Adrenal gland (tissue), 12 donors: ENCODE data around the gene LARP4B. TPM values are rescaled to one million over a fixed set of nuclear protein-coding genes. Genes with fewer than 3 reads are reported as not detected.
A peak's percentile ranks its signal among the peaks of the same experiment; 100 is the strongest.

ENCODE experiments used
- DNase-seq, 7 donors: peaks; one replicate each; pipeline ENCODE4 v3.0.0-alpha.2; 2019 to 2020
- H3K27ac ChIP-seq, 5 donors: fragments of 200-600 bp; sonication (generic) in 4 of 5; 1 replicate in 3 of 5; 2 replicates in 2 of 5; pipeline versions ENCODE4 v1.5.1 to v1.8.0; 2016 to 2020; ENCODE audit warnings: mild to moderate bottlenecking in 1 of 5
- H3K27me3 ChIP-seq: fragments of 200-600 bp; 2 replicates; pipeline ENCODE4 v1.8.0; 2021
- H3K36me3 ChIP-seq, 2 donors: fragments of 200-600 bp; replicated peaks in 1 of 2; 1 replicate in 1 of 2; 2 replicates in 1 of 2; pipeline versions ENCODE4 v1.5.1 to v1.8.0; 2018 to 2022
- H3K4me1 ChIP-seq, 2 donors: fragments of 200-600 bp; replicated peaks in 1 of 2; 1 replicate in 1 of 2; 2 replicates in 1 of 2; pipeline versions ENCODE4 v1.5.1 to v1.8.0; 2018 to 2021
- H3K4me3 ChIP-seq, 4 donors: fragments of 200-600 bp; sonication (generic) in 3 of 4; one replicate each; pipeline ENCODE4 v1.5.1; 2016 to 2018
- H3K9me3 ChIP-seq, 3 donors: fragments of 200-600 bp; sonication (generic) in 1 of 3; replicated peaks in 1 of 3; 1 replicate in 2 of 3; 2 replicates in 1 of 3; pipeline versions ENCODE4 v1.5.1 to v1.8.0; 2016 to 2021
- POLR2A ChIP-seq, 2 donors: fragments of 450-650 bp; IDR thresholded peaks; one replicate each; pipeline ENCODE4 v1.6.1; 2017; ENCODE audit warnings: antibody characterized with exemption in 2 of 2, mild to moderate bottlenecking in 2 of 2, moderate library complexity in 1 of 2
- WGBS, 4 donors: extraction: QIAGEN DNeasy Blood & Tissue Kit in 2 of 4; methylation state at CpG; one replicate each; pipeline versions ENCODE4 v1.1.5 to v1.1.7; 2013 to 2017; 5-methylcytosine and 5-hydroxymethylcytosine counted together
- intact Hi-C, 2 donors: fragments of 100-400 bp; cut with DNase I; formaldehyde crosslinking; loops; one replicate each; pipeline versions ENCODE4 v1.14.1 to v1.15.0; 2022 to 2023
- polyA plus RNA-seq, 3 donors: library from polyadenylated mRNA; stranded (reverse); fragments of 200-250 nt in 2 of 3; fragments of 350-450 nt in 1 of 3; fragmentation: Illumina TruSeq in 1 of 3; extraction: RNeasy Lipid Tissue Mini Kit (QIAGEN cat#74804) in 1 of 3; gene quantifications; one replicate each; pipeline ENCODE4 v1.2.3, GENCODE V29; 2013 to 2014
- total RNA-seq, 9 donors: library from RNA; depleted of rRNA in 4 of 9; stranded (reverse); fragments of >200 nt in 4 of 9; fragments of 120-200 nt in 1 of 9; fragmentation: NEBNext Ultra II Directional in 1 of 9; extraction: Animal tissue kit (Norgen Biotek cat#: 25700) in 1 of 9; gene quantifications; one replicate each; pipeline versions ENCODE4 v1.1.0 to v1.2.4, GENCODE V29; 2013 to 2023
- TF ChIP-seq, protein P1 (sequence below), 6 experiments: fragments of 450-650 bp in 4 of 6; fragments of 200-600 bp in 2 of 6; sonication (generic) in 1 of 6; IDR thresholded peaks; 1 replicate in 5 of 6; 2 replicates in 1 of 6; pipeline versions ENCODE4 v1.5.1 to v1.8.0; 2016 to 2021; ENCODE audit warnings: antibody characterized with exemption in 6 of 6, mild to moderate bottlenecking in 2 of 6, moderate library complexity in 1 of 6
- donor health status: healthy with polysubstance abuse.
- donor health status: Bipolar disorder and iron deficiency.
- donor health status: DM: yes; HTN: yes; CAD: no.
- donor health status: DM: no; HTN: no; CAD: no.
- donor health status: DM: no; HTN: no; CAD: no.
- donor health status: DM: yes; HTN: yes; CAD: no.

The LARP4B gene
- total and polyA plus RNA-seq, 12 donors = 17.2 to 145 (median 66.8) TPM

DNA sequence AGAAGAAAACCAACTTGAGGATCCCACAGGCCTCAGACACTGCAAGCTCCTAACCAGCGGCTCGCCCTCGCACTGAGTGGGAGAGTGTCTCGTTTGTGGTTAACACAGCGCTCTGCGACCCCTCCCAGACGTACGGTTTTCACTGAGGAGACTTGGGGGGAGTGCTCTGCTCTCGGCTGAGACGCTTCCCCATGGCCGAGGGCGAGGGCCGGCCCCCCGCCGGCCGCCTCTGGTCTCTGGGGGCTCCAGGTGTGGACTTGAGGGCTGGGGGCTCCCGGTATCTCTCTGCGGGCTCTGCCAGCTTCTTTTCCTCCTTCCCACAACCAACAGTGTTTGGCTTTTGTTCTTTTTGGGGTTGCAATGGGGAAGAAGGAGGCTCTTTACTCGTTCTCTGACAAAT lies 118.7 kb downstream of the LARP4B start:
- 90 to 94% (median 93%) methylated on average over 19 of the region's 19 CpGs for WGBS, 4 donors
- no peak for DNase-seq
- intact Hi-C loops = no loop called here

DNA sequence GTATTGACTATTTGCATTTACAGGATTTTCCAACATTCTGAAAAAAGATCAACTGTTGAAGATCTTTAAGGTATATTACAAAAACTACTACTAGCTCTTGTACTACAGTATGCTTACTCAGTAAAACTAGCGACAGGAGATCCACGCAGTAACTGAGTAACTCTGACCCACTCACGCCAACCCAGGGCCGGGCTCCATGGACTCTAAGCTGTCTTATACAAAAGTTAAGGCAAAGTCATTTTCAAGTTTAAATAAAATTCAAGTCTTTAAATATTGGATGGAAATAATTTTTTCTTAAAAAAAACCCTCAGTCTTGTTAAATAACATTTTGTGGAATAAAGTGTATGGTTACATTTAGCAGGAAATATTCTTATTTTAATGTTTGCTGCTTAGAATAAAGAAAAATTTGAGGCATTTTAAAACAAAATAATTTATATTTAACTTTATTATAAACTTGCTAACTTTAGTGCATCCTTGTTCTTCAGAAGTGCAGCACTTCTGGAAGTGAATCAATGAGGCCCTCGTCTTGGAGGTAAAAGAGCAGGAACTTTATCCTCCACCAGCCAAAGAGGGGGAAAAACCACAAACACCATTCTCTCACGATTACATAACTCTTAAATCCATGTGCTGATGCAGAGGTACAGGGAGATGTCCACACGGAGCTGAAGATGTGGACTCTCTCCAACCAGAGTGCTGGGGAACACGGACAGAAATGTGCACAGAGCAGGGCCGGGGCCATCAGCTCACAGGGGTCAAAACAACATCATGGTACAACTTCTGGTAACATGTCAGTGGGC lies 119.9 kb downstream of the LARP4B start:
- Histone ChIP-seq H3K4me1 (peaks cover 5 to 7% of the 10 kb centered on the region in 2 donors), H3K9me3 (no peaks in the 10 kb centered on the region), H3K36me3 (peaks cover 0 to 75% of the 10 kb centered on the region in 2 donors), H3K4me3 (no peak overlapping the region), H3K27me3 (no peaks in the 10 kb centered on the region), H3K27ac (no peak overlapping the region)
- WGBS, 4 donors = 81 to 86% (median 84%) methylated on average over 9 of the region's 9 CpGs
- no peak for DNase-seq
- TF ChIP-seq, protein P1, sequence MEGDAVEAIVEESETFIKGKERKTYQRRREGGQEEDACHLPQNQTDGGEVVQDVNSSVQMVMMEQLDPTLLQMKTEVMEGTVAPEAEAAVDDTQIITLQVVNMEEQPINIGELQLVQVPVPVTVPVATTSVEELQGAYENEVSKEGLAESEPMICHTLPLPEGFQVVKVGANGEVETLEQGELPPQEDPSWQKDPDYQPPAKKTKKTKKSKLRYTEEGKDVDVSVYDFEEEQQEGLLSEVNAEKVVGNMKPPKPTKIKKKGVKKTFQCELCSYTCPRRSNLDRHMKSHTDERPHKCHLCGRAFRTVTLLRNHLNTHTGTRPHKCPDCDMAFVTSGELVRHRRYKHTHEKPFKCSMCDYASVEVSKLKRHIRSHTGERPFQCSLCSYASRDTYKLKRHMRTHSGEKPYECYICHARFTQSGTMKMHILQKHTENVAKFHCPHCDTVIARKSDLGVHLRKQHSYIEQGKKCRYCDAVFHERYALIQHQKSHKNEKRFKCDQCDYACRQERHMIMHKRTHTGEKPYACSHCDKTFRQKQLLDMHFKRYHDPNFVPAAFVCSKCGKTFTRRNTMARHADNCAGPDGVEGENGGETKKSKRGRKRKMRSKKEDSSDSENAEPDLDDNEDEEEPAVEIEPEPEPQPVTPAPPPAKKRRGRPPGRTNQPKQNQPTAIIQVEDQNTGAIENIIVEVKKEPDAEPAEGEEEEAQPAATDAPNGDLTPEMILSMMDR (IDR thresholded peaks at IDR 0.05) = no peak
- TF ChIP-seq POLR2A (IDR thresholded peaks at IDR 0.05) = no peak
- intact Hi-C loops = no loop called here

More for the DNA sequence above, 118.7 kb downstream of the LARP4B start:
- Histone ChIP-seq H3K27me3 (no peaks in the 10 kb centered on the region), H3K4me3 (no peak overlapping the region), H3K27ac (no peak overlapping the region), H3K36me3 (peaks cover 0 to 78% of the 10 kb centered on the region in 2 donors), H3K4me1 (no peaks in the 10 kb centered on the region), H3K9me3 (no peaks in the 10 kb centered on the region)
- TF ChIP-seq, protein P1 (IDR thresholded peaks at IDR 0.05) = no peak
- TF ChIP-seq POLR2A (IDR thresholded peaks at IDR 0.05) = no peak

DNA sequence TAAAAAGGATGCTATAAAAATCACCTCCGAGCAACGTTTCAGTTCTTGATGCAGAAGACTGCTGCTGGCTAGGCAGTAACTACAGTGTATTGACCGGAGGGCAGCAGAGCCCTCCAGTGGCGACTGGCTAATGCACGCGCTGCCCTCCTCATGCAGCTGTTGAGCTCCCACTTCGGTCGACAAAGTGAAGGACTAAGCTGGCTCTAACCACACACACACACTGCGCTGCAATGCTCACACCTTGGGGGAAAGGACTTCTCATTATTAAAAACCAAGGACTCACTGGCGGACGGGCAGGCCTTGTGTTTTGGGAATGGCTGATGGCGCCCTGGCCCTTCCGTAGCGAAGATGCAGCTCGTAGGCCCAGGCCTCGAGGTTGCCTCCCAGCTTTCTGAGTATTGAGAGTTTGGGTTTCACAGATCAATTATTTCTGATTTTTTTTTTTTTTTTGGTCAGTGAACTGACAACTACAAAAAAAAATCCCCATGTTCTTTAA lies 121.1 kb downstream of the LARP4B start:
- no peaks in the 10 kb centered on the region for H3K9me3 ChIP-seq
- no peak overlapping the region for H3K4me3 ChIP-seq
- H3K27ac ChIP-seq = no peak overlapping the region
- H3K27me3 ChIP-seq = no peaks in the 10 kb centered on the region
- TF ChIP-seq, protein P1 (IDR thresholded peaks at IDR 0.05) = peak in 2 of 6 experiments; percentile 28 to 29
- TF ChIP-seq POLR2A (IDR thresholded peaks at IDR 0.05) = no peak
- peaks cover 5 to 10% of the 10 kb centered on the region in 2 donors for H3K4me1 ChIP-seq
- intact Hi-C loops = no loop called here
- no peak for DNase-seq
- WGBS, 4 donors = 81 to 84% (median 83%) methylated on average over 16 of the region's 16 CpGs
- H3K36me3 ChIP-seq = peaks cover 0 to 63% of the 10 kb centered on the region in 2 donors

DNA sequence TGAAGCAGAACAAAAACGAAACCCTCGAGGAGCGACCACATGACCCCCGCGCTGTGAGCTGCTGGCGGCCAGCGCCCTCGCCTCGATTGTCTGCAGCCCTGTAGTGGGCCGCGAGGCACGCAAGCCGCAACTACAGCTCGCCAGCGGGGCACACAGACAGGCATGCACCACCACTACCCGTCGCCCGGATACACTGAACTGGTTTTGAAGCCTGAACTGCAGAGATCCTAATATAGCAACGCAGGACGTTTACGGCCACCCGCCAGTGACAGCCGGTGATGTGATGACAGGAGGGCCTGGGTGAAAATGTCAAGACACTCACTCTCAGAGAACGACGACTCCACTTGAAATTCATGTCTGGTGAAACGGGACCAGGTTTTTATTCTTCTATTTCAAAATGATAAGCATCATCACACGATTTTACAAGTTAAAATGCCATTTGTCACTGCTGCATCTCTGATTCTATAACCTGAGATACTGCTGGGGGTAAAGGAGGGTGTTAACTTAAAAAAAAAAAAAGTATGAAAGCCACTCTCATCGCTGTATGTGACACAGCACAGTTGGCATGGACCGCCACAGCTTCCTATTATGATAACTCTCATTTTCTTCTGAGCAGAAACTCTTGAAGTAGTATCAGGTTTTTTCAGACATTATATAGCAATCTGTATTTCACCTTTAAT lies 121.7 kb downstream of the LARP4B start:
- H3K27ac ChIP-seq = no peak overlapping the region
- WGBS, 4 donors = 93 to 95% (median 94%) methylated on average over 29 of the region's 29 CpGs
- intact Hi-C loops = no loop called here
- no peaks in the 10 kb centered on the region for H3K9me3 ChIP-seq
- no peak overlapping the region for H3K4me3 ChIP-seq
- peaks cover 5 to 10% of the 10 kb centered on the region in 2 donors for H3K4me1 ChIP-seq
- TF ChIP-seq, protein P1 (IDR thresholded peaks at IDR 0.05) = no peak
- TF ChIP-seq POLR2A (IDR thresholded peaks at IDR 0.05) = no peak
- peaks cover 0 to 58% of the 10 kb centered on the region in 2 donors for H3K36me3 ChIP-seq
- no peak for DNase-seq
- no peaks in the 10 kb centered on the region for H3K27me3 ChIP-seq
